Muscle layer of duodenum (tissue), 2 donors: Measurements from ENCODE around the gene CTTN.
A peak's percentile ranks its signal among the peaks of the same experiment; 100 is the strongest.
"Not testable (repeated sequence)": the region's sequence is repeated elsewhere in the genome, so short reads cannot be mapped to it uniquely, and the experiment has no call there.

Experiments
- H3K27ac ChIP-seq: one replicate; pipeline ENCODE4 v1.7.0; 2013; ENCODE audit warnings: mild to moderate bottlenecking, low read length
- H3K27me3 ChIP-seq: one replicate; pipeline ENCODE4 v1.7.0; 2013; ENCODE audit warnings: low read depth, mild to moderate bottlenecking, control low read depth, low read length
- H3K36me3 ChIP-seq, 2 donors: one replicate each; pipeline ENCODE4 v1.7.0; 2013; ENCODE audit warnings: low read length in 2 of 2, control low read depth in 1 of 2, mild to moderate bottlenecking in 1 of 2; ENCODE audit not compliant: insufficient read depth in 2 of 2, control insufficient read depth in 1 of 2
- H3K4me1 ChIP-seq, 2 donors: one replicate each; pipeline ENCODE4 v1.7.0; 2013; ENCODE audit warnings: low read length in 2 of 2, mild to moderate bottlenecking in 2 of 2, control low read depth in 1 of 2, moderate library complexity in 1 of 2; ENCODE audit not compliant: insufficient read depth in 2 of 2, control insufficient read depth in 1 of 2
- H3K4me3 ChIP-seq, 2 donors: one replicate each; pipeline ENCODE4 v1.7.0; 2013; ENCODE audit warnings: low read length in 2 of 2, low read depth in 1 of 2, mild to moderate bottlenecking in 1 of 2
- H3K9me3 ChIP-seq, 2 donors: one replicate each; pipeline ENCODE4 v1.7.0; 2013; ENCODE audit warnings: low read length in 2 of 2, control low read depth in 1 of 2, mild to moderate bottlenecking in 1 of 2; ENCODE audit not compliant: control insufficient read depth in 1 of 2
- donor health status: healthy.

The CTTN gene

DNA sequence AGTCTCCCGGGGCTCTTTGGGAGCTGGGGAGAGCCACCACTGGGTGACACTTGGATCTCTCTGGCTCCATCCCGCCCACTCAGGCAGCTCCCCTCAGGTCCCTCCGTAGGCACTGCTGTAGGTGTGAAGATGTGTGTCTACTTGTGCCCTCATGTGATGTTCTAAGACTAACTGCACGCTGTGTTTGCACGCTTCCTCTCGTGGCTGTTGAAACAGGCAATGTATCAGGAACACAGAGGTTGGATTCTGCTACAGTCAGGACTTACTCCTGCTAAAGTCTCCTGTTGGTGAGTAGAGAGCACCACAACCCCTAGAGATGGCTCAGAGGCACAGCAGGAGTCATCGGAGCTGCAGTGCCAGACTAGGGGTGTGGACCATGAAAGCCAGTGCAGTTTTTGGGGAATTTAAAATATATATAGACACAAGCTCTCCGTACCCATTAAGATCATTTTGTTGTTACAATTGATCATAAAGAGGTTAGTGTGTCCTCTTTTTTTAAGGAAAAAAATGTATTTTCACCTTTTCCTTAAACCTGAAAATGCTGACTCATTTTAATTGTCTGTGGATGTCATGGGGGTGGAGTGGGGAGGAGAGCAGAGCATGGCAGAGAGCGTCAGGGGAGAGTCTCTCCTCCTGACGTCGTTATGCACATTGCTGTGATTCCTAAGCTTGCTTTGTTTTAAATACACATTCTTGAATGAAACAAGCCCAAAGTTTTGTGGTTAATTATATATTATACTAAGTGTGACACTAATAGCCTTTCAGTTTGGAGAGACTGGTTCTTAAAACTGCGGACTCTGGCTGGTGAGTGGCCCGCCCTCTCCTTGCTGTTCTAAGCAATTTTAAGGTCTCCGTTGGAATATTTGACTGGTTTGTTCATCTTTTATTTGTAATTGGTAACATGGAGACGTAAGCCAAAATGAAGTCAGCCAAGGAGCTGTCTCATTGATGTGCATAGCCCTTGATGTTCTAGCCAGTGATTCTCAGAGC lies 16.2 kb upstream of the CTTN start:
- Histone ChIP-seq H3K9me3 (no peaks in the 10 kb centered on the region), H3K36me3 (peaks cover 15 to 34% of the 10 kb centered on the region in 2 donors), H3K4me1 (peaks cover 0 to 31% of the 10 kb centered on the region in 2 donors), H3K27ac (peak overlapping the region; percentile 27), H3K4me3 (no peak overlapping the region), H3K27me3 (no peaks in the 10 kb centered on the region)

- Histone ChIP-seq H3K36me3 (peaks cover 1 to 19% of the 10 kb centered on the region in 2 donors), H3K9me3 (no peaks in the 10 kb centered on the region), H3K27ac (no peak overlapping the region), H3K27me3 (no peaks in the 10 kb centered on the region), H3K4me1 (peaks cover 0 to 31% of the 10 kb centered on the region in 2 donors), H3K4me3 (no peak overlapping the region)
Observed at GRCh38 chr11:70383664-70384565, 14.4 kb upstream of the CTTN start.

GRCh38 chr11:70384566-70385152 lies 13.7 kb upstream of the CTTN start:
- peaks cover 0 to 18% of the 10 kb centered on the region in 2 donors for H3K36me3 ChIP-seq
- H3K4me1 ChIP-seq = peaks cover 0 to 31% of the 10 kb centered on the region in 2 donors
- no peak overlapping the region for H3K27ac ChIP-seq
- H3K4me3 ChIP-seq = no peak overlapping the region
- peaks cover 6% of the 10 kb centered on the region for H3K27me3 ChIP-seq
- H3K9me3 ChIP-seq = no peaks in the 10 kb centered on the region

DNA sequence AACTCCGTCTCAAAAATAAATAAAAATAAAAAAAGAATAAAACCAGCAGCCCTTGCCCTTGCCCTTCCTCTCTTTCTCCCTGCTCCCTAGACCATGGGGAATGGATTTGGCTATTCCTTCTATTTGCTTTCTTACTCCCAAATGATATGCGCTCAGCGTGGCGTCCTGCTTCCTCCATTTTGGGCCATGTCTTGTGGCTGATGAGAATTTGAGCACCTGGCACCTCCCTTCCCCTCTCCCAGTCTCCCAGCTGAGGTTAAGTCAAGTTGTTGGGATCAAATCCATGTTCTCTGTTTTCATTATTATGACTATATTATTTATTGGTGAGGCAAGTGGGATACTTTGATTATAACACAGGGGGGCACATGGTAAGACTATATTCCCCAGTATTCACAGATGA lies 10.8 kb upstream of the CTTN start:
- peaks cover 7% of the 10 kb centered on the region for H3K27me3 ChIP-seq
- H3K9me3 ChIP-seq = no peaks in the 10 kb centered on the region

DNA sequence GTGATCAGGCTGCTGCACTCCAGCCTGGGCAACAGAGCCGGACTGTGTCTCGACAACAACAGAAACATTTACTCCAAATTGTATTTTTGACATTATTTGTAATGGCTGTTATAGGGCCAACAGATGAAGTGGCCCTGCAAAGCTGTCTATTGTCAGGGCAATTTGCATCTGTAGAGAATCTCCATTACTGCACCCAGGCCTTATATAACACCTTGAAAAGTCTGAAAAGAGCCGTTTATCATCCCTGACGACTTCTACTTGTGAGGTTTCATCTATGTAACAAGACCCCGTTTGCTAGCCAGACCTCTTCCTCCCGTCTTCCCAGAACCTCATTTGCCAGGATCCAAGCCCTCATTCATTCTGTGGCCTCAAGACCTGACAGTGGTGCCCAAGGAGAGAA lies 9.1 kb upstream of the CTTN start:
- peaks cover 7% of the 10 kb centered on the region for H3K27me3 ChIP-seq
- peaks cover 0 to 7% of the 10 kb centered on the region in 2 donors for H3K4me1 ChIP-seq
- H3K27ac ChIP-seq = no peak overlapping the region
- no peak overlapping the region for H3K4me3 ChIP-seq
- H3K9me3 ChIP-seq = no peaks in the 10 kb centered on the region
- peaks cover 0 to 7% of the 10 kb centered on the region in 2 donors for H3K36me3 ChIP-seq

More for the DNA sequence above, 10.8 kb upstream of the CTTN start:
- Histone ChIP-seq H3K4me3 (no peak overlapping the region), H3K36me3 (peaks cover 0 to 7% of the 10 kb centered on the region in 2 donors), H3K4me1 (peaks cover 0 to 20% of the 10 kb centered on the region in 2 donors), H3K27ac (no peak overlapping the region)

DNA sequence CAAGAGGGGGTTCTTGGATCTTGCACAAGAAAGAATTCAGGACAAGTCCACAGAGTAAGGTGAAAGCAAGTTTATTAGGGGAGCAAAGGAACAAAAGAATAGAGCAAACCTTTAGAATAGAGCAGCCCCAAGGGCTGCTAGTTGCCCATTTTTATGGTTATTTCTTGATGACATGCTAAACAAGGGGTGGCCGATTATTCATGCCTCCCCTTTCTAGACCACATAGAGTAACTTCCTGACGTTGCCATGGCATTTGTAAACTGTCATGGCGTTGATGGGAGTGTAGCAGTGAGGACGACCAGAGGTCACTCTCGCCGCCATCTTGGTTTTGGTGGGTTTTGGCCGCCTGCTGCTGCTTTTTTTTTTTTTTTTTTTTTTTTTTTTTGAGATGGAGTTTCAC lies 7.4 kb upstream of the CTTN start:
- not testable (repeated sequence) for H3K9me3 ChIP-seq, H3K4me3 ChIP-seq, H3K27ac ChIP-seq, H3K27me3 ChIP-seq, H3K4me1 ChIP-seq, H3K36me3 ChIP-seq

DNA sequence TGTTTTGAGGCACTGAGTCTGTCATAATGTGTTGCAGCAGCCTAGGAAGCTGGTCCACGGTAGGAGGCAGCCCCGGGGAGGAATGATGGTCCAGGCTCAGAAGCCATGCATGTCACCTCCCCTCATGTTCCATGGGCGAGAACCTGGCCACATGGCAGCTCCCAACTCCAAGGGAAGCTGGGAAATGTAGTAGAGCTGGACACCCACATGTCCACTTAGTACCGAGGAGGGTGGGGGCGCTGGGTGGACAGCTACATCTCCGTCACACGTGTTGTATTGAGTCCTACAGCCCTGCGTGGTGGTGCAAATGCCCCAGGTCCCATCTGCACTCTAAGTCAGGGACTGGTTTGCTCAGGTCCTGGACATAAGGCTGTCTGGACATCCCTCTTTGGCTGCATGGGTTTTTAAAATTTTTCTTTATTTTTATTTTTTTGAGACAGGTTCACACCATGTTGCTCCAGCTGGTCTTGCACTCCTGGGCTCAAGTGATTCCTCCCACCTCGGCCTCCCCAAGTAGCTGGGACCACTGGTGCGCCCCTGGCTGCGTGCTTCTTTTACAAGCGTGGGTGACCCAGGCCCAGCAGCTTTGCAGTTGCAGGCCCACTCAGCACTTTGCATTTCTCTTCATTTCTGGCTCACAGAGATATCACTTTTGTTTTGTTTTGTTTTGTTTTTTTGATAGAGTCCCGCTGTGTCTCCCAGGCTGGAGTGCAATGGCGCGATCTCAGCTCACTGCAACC lies 3.9 kb upstream of the CTTN start:
- Histone ChIP-seq H3K4me3 (no peak overlapping the region), H3K4me1 (peaks cover 0 to 8% of the 10 kb centered on the region in 2 donors), H3K9me3 (no peaks in the 10 kb centered on the region), H3K27me3 (peaks cover 4% of the 10 kb centered on the region), H3K27ac (no peak overlapping the region), H3K36me3 (no peaks in the 10 kb centered on the region)

- H3K36me3 ChIP-seq = no peaks in the 10 kb centered on the region
- peak overlapping the region; percentile 76 for H3K4me3 ChIP-seq
- peaks cover 3 to 24% of the 10 kb centered on the region in 2 donors for H3K4me1 ChIP-seq
- peak overlapping the region; percentile 8 for H3K27ac ChIP-seq
- H3K9me3 ChIP-seq = no peaks in the 10 kb centered on the region
- no peaks in the 10 kb centered on the region for H3K27me3 ChIP-seq
Observed at GRCh38 chr11:70397336-70397982, 870 bp upstream of the CTTN start.

DNA sequence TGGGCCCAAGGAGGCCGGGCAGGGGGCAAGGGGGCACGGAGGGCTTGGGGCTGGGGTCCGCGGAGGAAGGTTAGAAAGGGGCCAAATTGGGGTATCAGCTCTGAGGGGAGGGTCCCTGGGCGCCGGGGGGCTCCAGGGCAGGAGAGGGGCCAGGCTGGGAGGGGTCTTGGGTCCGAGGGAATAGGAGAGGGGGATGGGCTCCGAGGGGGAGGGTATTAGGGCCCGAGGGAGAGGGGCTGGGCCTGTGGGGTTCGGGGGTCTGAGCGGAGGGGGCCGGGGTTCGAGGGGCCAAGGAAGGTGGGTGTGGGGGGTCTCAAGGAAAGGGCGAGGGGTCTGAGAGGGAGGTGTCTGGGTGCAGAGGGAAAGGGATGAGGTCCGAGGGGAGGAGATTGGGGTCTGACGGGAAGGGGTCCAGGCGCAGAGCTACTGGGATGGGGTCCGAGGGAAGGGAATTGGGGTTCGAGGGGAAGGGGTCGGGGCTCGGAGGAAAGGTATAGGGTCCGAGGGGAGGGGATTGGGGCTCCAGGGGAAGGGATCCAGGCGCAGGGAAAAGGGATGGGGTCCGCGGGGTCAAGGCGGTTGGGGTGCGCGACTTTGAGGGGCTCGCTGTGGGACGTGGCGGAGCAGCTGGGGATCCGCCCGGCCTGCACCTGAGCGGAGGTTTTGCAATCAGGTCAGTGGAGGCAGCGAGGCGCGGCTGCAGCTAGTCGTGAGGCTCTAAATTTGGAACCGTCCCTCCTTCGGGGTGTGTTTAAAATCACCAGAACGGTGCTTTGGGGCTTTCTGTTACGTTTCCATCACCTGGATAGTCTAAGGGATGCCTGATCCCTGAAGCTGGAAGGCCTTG lies 728 bp downstream of the CTTN start:
- no peaks in the 10 kb centered on the region for H3K9me3 ChIP-seq
- H3K4me1 ChIP-seq = peaks cover 3 to 24% of the 10 kb centered on the region in 2 donors
- H3K4me3 ChIP-seq = peak overlapping the region; percentile 76
- H3K27ac ChIP-seq = peak overlapping the region; percentile 92
- H3K27me3 ChIP-seq = no peaks in the 10 kb centered on the region
- no peaks in the 10 kb centered on the region for H3K36me3 ChIP-seq
